ENCODE measurements around the gene ADAP1.

DNA sequence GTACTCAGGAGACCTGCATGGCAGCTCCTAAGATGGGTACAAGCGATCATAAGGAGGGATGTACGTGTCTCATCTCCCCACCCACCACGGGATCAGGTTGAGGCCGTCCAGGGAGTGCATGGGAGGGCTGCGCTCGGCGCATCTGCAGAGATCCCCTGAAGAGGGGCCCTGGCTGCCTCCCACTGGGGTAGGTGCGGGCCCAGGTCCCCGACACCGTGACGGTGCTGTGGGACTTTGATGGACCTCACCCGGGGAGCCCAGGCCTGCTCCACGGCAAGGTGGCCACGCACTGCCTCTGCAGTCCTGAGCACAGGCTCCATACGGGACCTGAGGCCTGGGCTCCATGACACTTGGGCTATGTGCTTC lies 65.5 kb downstream of the ADAP1 start:
- TF ChIP-seq, protein P1, sequence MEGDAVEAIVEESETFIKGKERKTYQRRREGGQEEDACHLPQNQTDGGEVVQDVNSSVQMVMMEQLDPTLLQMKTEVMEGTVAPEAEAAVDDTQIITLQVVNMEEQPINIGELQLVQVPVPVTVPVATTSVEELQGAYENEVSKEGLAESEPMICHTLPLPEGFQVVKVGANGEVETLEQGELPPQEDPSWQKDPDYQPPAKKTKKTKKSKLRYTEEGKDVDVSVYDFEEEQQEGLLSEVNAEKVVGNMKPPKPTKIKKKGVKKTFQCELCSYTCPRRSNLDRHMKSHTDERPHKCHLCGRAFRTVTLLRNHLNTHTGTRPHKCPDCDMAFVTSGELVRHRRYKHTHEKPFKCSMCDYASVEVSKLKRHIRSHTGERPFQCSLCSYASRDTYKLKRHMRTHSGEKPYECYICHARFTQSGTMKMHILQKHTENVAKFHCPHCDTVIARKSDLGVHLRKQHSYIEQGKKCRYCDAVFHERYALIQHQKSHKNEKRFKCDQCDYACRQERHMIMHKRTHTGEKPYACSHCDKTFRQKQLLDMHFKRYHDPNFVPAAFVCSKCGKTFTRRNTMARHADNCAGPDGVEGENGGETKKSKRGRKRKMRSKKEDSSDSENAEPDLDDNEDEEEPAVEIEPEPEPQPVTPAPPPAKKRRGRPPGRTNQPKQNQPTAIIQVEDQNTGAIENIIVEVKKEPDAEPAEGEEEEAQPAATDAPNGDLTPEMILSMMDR (IDR thresholded peaks at IDR 0.05; ENCODE audit: low read length), result no peak
- TF ChIP-seq EZH2 (IDR thresholded peaks at IDR 0.05; ENCODE audit: borderline replicate concordance, low read length), result no peak
